GM12891 (cell line): ENCODE results near the gene FGF14.

Source experiments
- PAX5 ChIP-seq: IDR thresholded peaks from 2 replicates; pipeline ENCODE4 v1.6.1; 2011; ENCODE audit warnings: low read length, moderate library complexity, mild to moderate bottlenecking; ENCODE audit not compliant: insufficient read depth, severe bottlenecking
- POLR2A ChIP-seq: IDR thresholded peaks from 2 replicates; pipeline ENCODE4 v1.6.1; 2011; ENCODE audit warnings: low read depth, low read length, control low read depth
- POLR2AphosphoS5 ChIP-seq: IDR thresholded peaks from 2 replicates; pipeline ENCODE4 v1.6.1; 2011; ENCODE audit warnings: low read depth, low read length, control low read depth
- POU2F2 ChIP-seq: IDR thresholded peaks from 2 replicates; pipeline ENCODE4 v1.6.1; 2011; ENCODE audit warnings: low read depth, mild to moderate bottlenecking, control low read depth, low read length, moderate library complexity
- SPI1 ChIP-seq: IDR thresholded peaks from 2 replicates; pipeline ENCODE4 v1.6.1; 2011; ENCODE audit warnings: low read depth, low read length, control low read depth
- TAF1 ChIP-seq: IDR thresholded peaks from 2 replicates; pipeline ENCODE4 v1.6.1; 2011; ENCODE audit warnings: low read depth, low read length, control low read depth

GRCh38 chr13:101773062-101773461, 628.8 kb downstream of the FGF14 start:
- TF ChIP-seq TAF1 (no peak), POLR2A (no peak), POLR2AphosphoS5 (no peak), SPI1 (no peak), PAX5 (no peak), POU2F2 (no peak)
